WTC11 (cell line): Measurements from ENCODE around the gene DUSP22. TPM values are rescaled to one million over a fixed set of nuclear protein-coding genes. Genes with fewer than 3 reads are reported as not detected.

ENCODE experiments used
- ATAC-seq: fragments of 200-7000 bp; cut with Tn5 transposase; 2 replicates; pipeline ENCODE4 v1.10.0; 2021; ENCODE audit warnings: mild to moderate bottlenecking, moderate library complexity
- CTCF ChIA-PET: fragments of 300-600 bp; sonication (Branson Sonifier 250); formaldehyde crosslinking; loops from one replicate; lab custom pipeline; 2021; ENCODE audit warnings: antibody characterized with exemption; lab: Charles Lee
- POLR2A ChIA-PET: fragments of 350-600 bp; sonication (Branson Sonifier 250); formaldehyde crosslinking; loops from one replicate; lab custom pipeline; 2021; ENCODE audit warnings: antibody characterized with exemption; lab: Charles Lee
- DNase-seq: peaks from one replicate; pipeline ENCODE4 v3.0.0; 2021; ENCODE audit warnings: low spot score
- H3K27ac Mint-ChIP-seq: 2 replicates; pipeline ENCODE4 v1.8.0; 2021; ENCODE audit warnings: mixed read lengths
- H3K27me3 Mint-ChIP-seq: 2 replicates; pipeline ENCODE4 v1.8.0; 2021; ENCODE audit warnings: low read depth, mild to moderate bottlenecking, moderate library complexity, mixed read lengths
- H3K36me3 Mint-ChIP-seq: 2 replicates; pipeline ENCODE4 v1.8.0; 2021; ENCODE audit warnings: mixed read lengths
- H3K4me1 Mint-ChIP-seq: 2 replicates; pipeline ENCODE4 v1.8.0; 2022; ENCODE audit warnings: mixed read lengths
- H3K4me3 Mint-ChIP-seq: 2 replicates; pipeline ENCODE4 v1.8.0; 2021; ENCODE audit warnings: mild to moderate bottlenecking, moderate library complexity, mixed read lengths
- H3K9me3 Mint-ChIP-seq: 2 replicates; pipeline ENCODE4 v1.8.0; 2021; ENCODE audit warnings: mixed read lengths
- ATF2 ChIP-seq: sonication (generic); formaldehyde crosslinking; IDR thresholded peaks from 2 replicates; pipeline ENCODE4 v1.8.1; 2022; ENCODE audit warnings: low read depth, missing genetic modification reagents, borderline replicate concordance
- CTCF ChIP-seq: fragments of 200-600 bp; IDR thresholded peaks from 2 replicates; pipeline ENCODE4 v1.8.0; 2022; ENCODE audit warnings: antibody characterized with exemption
- E2F4 ChIP-seq: sonication (generic); formaldehyde crosslinking; IDR thresholded peaks from 2 replicates; pipeline ENCODE4 v1.8.1; 2022; ENCODE audit warnings: low read depth, mild to moderate bottlenecking, moderate library complexity, missing genetic modification reagents, borderline replicate concordance
- ELF4 ChIP-seq: sonication (generic); formaldehyde crosslinking; IDR thresholded peaks from 2 replicates; pipeline ENCODE4 v1.8.1; 2022; ENCODE audit warnings: low read depth, mild to moderate bottlenecking, moderate library complexity, missing genetic modification reagents
- FOXP1 ChIP-seq: sonication (generic); formaldehyde crosslinking; IDR thresholded peaks from 2 replicates; pipeline ENCODE4 v1.8.0; 2022; ENCODE audit warnings: missing genetic modification reagents, mild to moderate bottlenecking, moderate library complexity, borderline replicate concordance
- IRF2 ChIP-seq: sonication (generic); formaldehyde crosslinking; IDR thresholded peaks from 2 replicates; pipeline ENCODE4 v1.8.0; 2022; ENCODE audit warnings: low read depth, missing genetic modification reagents, borderline replicate concordance
- MLX ChIP-seq: sonication (generic); formaldehyde crosslinking; IDR thresholded peaks from 2 replicates; pipeline ENCODE4 v1.8.1; 2023; ENCODE audit warnings: mild to moderate bottlenecking, missing genetic modification reagents, moderate library complexity
- SMAD3 ChIP-seq: sonication (generic); formaldehyde crosslinking; IDR thresholded peaks from 2 replicates; pipeline ENCODE4 v1.8.0; 2022; ENCODE audit warnings: missing genetic modification reagents, mild to moderate bottlenecking, borderline replicate concordance
- SP1 ChIP-seq: sonication (generic); formaldehyde crosslinking; conservative IDR thresholded peaks from 2 replicates; pipeline ENCODE4 v1.8.1; 2022; ENCODE audit warnings: missing genetic modification reagents
- ZNF232 ChIP-seq: sonication (generic); formaldehyde crosslinking; IDR thresholded peaks from 2 replicates; pipeline ENCODE4 v1.8.0; 2022; ENCODE audit warnings: mild to moderate bottlenecking, missing genetic modification reagents
- total RNA-seq: library from RNA; stranded (reverse); gene quantifications from 3 replicates; pipeline ENCODE4 v1.2.3, GENCODE V29; 2021
- TF ChIP-seq, protein P1 (sequence below): sonication (generic); formaldehyde crosslinking; IDR thresholded peaks from 2 replicates; pipeline ENCODE4 v1.8.0; 2022; ENCODE audit warnings: mild to moderate bottlenecking, missing genetic modification reagents
- TF ChIP-seq, protein P2 (sequence below): sonication (generic); formaldehyde crosslinking; IDR thresholded peaks from 2 replicates; pipeline ENCODE4 v1.8.1; 2023; ENCODE audit warnings: mild to moderate bottlenecking, missing genetic modification reagents
- TF ChIP-seq, protein P3 (sequence below): sonication (generic); formaldehyde crosslinking; IDR thresholded peaks from 2 replicates; pipeline ENCODE4 v1.8.0; 2023; ENCODE audit warnings: missing genetic modification reagents, mild to moderate bottlenecking, borderline replicate concordance
- TF ChIP-seq, protein P4 (sequence below): fragments of 250-450 bp; sonication (Bioruptor Pico); IDR thresholded peaks from 2 replicates; pipeline ENCODE4 v1.9.0; 2021; ENCODE audit warnings: mild to moderate bottlenecking
- TF ChIP-seq, protein P5 (sequence below): fragments of 250-450 bp; sonication (Bioruptor Pico); IDR thresholded peaks from 2 replicates; pipeline ENCODE4 v2.1.2; 2022; ENCODE audit warnings: mild to moderate bottlenecking, moderate library complexity
- TF ChIP-seq, protein P6 (sequence below): sonication (generic); formaldehyde crosslinking; IDR thresholded peaks from 2 replicates; pipeline ENCODE4 v1.8.0; 2022; ENCODE audit warnings: mild to moderate bottlenecking, missing genetic modification reagents

Gene DUSP22
- total RNA-seq, 1 experiment from 2014 or later, result 38.5 TPM

DNA sequence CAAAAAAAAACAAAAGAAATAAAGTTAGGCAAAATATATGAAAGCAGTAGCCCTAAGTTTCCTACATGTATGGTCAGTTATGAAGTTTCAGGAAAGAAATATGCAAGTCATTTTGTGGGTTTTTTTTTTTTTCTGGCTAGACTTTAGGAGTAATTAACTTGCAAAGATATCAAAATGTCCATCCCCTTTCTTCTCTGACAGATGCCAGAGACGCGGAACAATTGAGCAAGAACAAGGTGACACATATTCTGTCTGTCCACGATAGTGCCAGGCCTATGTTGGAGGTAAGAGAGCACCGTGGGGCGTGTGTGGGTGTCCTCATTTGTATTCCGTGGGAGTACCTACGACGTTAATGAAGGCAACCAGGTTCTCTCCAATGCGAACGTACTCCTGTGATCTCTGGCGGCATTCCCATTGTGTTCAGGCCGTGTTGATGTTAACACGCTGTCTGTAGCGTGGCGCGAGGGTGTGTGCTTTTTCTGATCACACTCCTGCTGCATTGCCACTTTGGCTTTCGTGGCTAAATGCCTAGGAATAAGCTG, 19.5 kb downstream of the DUSP22 start (continued):
- TF ChIP-seq, protein P1, sequence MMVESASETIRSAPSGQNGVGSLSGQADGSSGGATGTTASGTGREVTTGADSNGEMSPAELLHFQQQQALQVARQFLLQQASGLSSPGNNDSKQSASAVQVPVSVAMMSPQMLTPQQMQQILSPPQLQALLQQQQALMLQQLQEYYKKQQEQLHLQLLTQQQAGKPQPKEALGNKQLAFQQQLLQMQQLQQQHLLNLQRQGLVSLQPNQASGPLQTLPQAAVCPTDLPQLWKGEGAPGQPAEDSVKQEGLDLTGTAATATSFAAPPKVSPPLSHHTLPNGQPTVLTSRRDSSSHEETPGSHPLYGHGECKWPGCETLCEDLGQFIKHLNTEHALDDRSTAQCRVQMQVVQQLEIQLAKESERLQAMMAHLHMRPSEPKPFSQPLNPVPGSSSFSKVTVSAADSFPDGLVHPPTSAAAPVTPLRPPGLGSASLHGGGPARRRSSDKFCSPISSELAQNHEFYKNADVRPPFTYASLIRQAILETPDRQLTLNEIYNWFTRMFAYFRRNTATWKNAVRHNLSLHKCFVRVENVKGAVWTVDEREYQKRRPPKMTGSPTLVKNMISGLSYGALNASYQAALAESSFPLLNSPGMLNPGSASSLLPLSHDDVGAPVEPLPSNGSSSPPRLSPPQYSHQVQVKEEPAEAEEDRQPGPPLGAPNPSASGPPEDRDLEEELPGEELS, result no peak

GRCh38 chr6:313087-313486, 20.8 kb downstream of the DUSP22 start:
- peaks cover 18% of the 10 kb centered on the region for H3K4me1 Mint-ChIP-seq
- TF ChIP-seq MLX (no peak), ZNF232 (CRISPR knock-in tag) (no peak), IRF2 (CRISPR knock-in tag) (no peak), ELF4 (CRISPR knock-in tag) (no peak), E2F4 (CRISPR knock-in tag) (no peak), ATF2 (CRISPR knock-in tag) (no peak), FOXP1 (CRISPR knock-in tag) (no peak), SP1 (CRISPR knock-in tag) (no peak), CTCF (no peak), SMAD3 (CRISPR knock-in tag) (no peak)
- TF ChIP-seq, protein P2, sequence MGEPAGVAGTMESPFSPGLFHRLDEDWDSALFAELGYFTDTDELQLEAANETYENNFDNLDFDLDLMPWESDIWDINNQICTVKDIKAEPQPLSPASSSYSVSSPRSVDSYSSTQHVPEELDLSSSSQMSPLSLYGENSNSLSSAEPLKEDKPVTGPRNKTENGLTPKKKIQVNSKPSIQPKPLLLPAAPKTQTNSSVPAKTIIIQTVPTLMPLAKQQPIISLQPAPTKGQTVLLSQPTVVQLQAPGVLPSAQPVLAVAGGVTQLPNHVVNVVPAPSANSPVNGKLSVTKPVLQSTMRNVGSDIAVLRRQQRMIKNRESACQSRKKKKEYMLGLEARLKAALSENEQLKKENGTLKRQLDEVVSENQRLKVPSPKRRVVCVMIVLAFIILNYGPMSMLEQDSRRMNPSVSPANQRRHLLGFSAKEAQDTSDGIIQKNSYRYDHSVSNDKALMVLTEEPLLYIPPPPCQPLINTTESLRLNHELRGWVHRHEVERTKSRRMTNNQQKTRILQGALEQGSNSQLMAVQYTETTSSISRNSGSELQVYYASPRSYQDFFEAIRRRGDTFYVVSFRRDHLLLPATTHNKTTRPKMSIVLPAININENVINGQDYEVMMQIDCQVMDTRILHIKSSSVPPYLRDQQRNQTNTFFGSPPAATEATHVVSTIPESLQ (CRISPR knock-in tag), result no peak
- TF ChIP-seq, protein P3, sequence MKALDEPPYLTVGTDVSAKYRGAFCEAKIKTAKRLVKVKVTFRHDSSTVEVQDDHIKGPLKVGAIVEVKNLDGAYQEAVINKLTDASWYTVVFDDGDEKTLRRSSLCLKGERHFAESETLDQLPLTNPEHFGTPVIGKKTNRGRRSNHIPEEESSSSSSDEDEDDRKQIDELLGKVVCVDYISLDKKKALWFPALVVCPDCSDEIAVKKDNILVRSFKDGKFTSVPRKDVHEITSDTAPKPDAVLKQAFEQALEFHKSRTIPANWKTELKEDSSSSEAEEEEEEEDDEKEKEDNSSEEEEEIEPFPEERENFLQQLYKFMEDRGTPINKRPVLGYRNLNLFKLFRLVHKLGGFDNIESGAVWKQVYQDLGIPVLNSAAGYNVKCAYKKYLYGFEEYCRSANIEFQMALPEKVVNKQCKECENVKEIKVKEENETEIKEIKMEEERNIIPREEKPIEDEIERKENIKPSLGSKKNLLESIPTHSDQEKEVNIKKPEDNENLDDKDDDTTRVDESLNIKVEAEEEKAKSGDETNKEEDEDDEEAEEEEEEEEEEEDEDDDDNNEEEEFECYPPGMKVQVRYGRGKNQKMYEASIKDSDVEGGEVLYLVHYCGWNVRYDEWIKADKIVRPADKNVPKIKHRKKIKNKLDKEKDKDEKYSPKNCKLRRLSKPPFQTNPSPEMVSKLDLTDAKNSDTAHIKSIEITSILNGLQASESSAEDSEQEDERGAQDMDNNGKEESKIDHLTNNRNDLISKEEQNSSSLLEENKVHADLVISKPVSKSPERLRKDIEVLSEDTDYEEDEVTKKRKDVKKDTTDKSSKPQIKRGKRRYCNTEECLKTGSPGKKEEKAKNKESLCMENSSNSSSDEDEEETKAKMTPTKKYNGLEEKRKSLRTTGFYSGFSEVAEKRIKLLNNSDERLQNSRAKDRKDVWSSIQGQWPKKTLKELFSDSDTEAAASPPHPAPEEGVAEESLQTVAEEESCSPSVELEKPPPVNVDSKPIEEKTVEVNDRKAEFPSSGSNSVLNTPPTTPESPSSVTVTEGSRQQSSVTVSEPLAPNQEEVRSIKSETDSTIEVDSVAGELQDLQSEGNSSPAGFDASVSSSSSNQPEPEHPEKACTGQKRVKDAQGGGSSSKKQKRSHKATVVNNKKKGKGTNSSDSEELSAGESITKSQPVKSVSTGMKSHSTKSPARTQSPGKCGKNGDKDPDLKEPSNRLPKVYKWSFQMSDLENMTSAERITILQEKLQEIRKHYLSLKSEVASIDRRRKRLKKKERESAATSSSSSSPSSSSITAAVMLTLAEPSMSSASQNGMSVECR (CRISPR knock-in tag), result no peak
- TF ChIP-seq, protein P4, sequence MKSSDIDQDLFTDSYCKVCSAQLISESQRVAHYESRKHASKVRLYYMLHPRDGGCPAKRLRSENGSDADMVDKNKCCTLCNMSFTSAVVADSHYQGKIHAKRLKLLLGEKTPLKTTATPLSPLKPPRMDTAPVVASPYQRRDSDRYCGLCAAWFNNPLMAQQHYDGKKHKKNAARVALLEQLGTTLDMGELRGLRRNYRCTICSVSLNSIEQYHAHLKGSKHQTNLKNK (CRISPR knock-in tag), result no peak
- TF ChIP-seq, protein P5, sequence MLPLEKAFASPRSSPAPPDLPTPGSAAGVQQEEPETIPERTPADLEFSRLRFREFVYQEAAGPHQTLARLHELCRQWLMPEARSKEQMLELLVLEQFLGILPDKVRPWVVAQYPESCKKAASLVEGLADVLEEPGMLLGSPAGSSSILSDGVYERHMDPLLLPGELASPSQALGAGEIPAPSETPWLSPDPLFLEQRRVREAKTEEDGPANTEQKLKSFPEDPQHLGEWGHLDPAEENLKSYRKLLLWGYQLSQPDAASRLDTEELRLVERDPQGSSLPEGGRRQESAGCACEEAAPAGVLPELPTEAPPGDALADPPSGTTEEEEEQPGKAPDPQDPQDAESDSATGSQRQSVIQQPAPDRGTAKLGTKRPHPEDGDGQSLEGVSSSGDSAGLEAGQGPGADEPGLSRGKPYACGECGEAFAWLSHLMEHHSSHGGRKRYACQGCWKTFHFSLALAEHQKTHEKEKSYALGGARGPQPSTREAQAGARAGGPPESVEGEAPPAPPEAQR (CRISPR knock-in tag), result no peak
- TF ChIP-seq, protein P6, sequence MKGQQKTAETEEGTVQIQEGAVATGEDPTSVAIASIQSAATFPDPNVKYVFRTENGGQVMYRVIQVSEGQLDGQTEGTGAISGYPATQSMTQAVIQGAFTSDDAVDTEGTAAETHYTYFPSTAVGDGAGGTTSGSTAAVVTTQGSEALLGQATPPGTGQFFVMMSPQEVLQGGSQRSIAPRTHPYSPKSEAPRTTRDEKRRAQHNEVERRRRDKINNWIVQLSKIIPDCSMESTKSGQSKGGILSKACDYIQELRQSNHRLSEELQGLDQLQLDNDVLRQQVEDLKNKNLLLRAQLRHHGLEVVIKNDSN, result no peak
- DNase-seq (no peak), ATAC-seq (no peak)
- no peak overlapping the region for H3K4me3 Mint-ChIP-seq
- H3K36me3 Mint-ChIP-seq, result peaks cover 75% of the 10 kb centered on the region
- H3K27ac Mint-ChIP-seq, result no peak overlapping the region
- H3K27me3 Mint-ChIP-seq, result no peaks in the 10 kb centered on the region; the same call in 1 of the 2 replicates
- CTCF ChIA-PET, result interaction anchor here (0.8 to 2.2 kb wide), 3 partner anchors 9 to 14 kb away, joined by 3 to 8 read pairs (median 3); no protein-coding TSS in a partner anchor
- POLR2A ChIA-PET, result no interaction called here
- peaks cover 64% of the 10 kb centered on the region for H3K9me3 Mint-ChIP-seq
